ENCODE measurements around the gene PXN. TPM values are rescaled to one million over a fixed set of nuclear protein-coding genes. Genes with fewer than 3 reads are reported as not detected.
"Not testable (repeated sequence)": the region's sequence is repeated elsewhere in the genome, so short reads cannot be mapped to it uniquely, and the experiment has no call there.

The PXN gene
- total and polyA plus RNA-seq, 10 of the 15 experiments (the other 5 are each of a cell fraction or from before 2014, with no cell fraction given), result 1.0 to 32.0 (median 11.5) TPM

- TF ChIP-seq MLLT1 (IDR thresholded peaks at IDR 0.05), result peak; percentile 24; the same call in 1 of the 2 replicates
- H3K27me3 ChIP-seq (replicated peaks in 1 of 2; ENCODE audit: control insufficient read depth in 2 of 2, insufficient read depth in 2 of 2, low read length in 1 of 2); RAD21 ChIA-PET (ENCODE audit: unreplicated experiment); H4K20me1 ChIP-seq (ENCODE audit: control insufficient read depth, insufficient read depth); DNase-seq (ENCODE audit: low read depth, low spot score); BruUV-seq (replicated peaks); H2AFZ ChIP-seq (ENCODE audit: control insufficient read depth, low read depth, low read length); CTCF ChIA-PET; ATAC-seq; FAIRE-seq; in situ Hi-C loops (cut with MboI); H3K9me3 ChIP-seq (replicated peaks; ENCODE audit: control insufficient read depth, insufficient read depth, low read length): not testable (repeated sequence)
- POLR2A ChIA-PET, result interaction anchor here (1.2 kb wide), 1 partner anchor 98 kb away, joined by 3 read pairs; the partner anchor contains the start of gene RNU4-2
- Histone ChIP-seq H3K9ac (ENCODE audit: control insufficient read depth, insufficient read depth, low read length) (peak overlapping the region; percentile 70), H3K36me3 (ENCODE audit: control insufficient read depth in 2 of 2, insufficient read depth in 2 of 2, low read length in 1 of 2) (peaks cover 5 to 26% of the 10 kb centered on the region in 2 experiments), H3K27ac (ENCODE audit: control insufficient read depth, insufficient read depth) (peak overlapping the region; percentile 93; the same call in 1 of the 2 replicates), H3K79me2 (ENCODE audit: control insufficient read depth, insufficient read depth, low read length) (peaks cover 78% of the 10 kb centered on the region), H3K4me2 (ENCODE audit: control insufficient read depth, insufficient read depth) (peak overlapping the region; percentile 88), H3K4me3 (peak overlapping the region; percentile 62), H3K4me1 (ENCODE audit: control insufficient read depth, insufficient read depth, low read length) (peaks cover 25% of the 10 kb centered on the region; the same call in 1 of the 2 replicates)
- WGBS (ENCODE audit: insufficient coverage, insufficient replicate concordance, low lambda C conversion rate, missing lambda C conversion rate), result 50% methylated on average over 8 of the region's 8 CpGs
- intact Hi-C loops (cut with micrococcal nuclease; ENCODE audit: unreplicated experiment), result loop anchor here (10.0 kb wide), 1 partner anchor 208 kb away; the partner anchor contains the start of gene BICDL1
- SMC1A ChIA-PET (ENCODE audit: uncharacterized antibody, unreplicated experiment), result interaction anchor here (0.6 to 1.4 kb wide), 5 partner anchors 8 to 291 kb away, joined by 3 to 4 read pairs (median 3); partner anchors contain the start of gene RPLP0
These were observed 72.2 kb downstream of the PXN start for GRCh38 chr12:120193286-120193685.

GRCh38 chr12:120190985-120191480 lies 74.5 kb downstream of the PXN start:
- FAIRE-seq, result no peak
- intact Hi-C loops (cut with micrococcal nuclease; ENCODE audit: unreplicated experiment), result loop anchor here (10.0 kb wide), 1 partner anchor 206 kb away; the partner anchor contains the start of gene BICDL1
- ChIA-PET RAD21 (ENCODE audit: unreplicated experiment) (interaction anchor here (0.8 to 1.5 kb wide), 3 partner anchors 10 to 104 kb away, joined by 3 to 4 read pairs (median 3); partner anchors contain the start of gene RPLP0), SMC1A (ENCODE audit: uncharacterized antibody, unreplicated experiment) (interaction anchor here (0.6 to 1.7 kb wide), 7 partner anchors 9 to 80 kb away, joined by 3 to 4 read pairs (median 3); no protein-coding TSS in a partner anchor), POLR2A (interaction anchor here (1.1 kb wide), 1 partner anchor 10 kb away, joined by 9 read pairs; the partner anchor contains the start of gene RPLP0), CTCF (interaction anchor here (0.6 to 5.4 kb wide), 4 partner anchors 10 to 292 kb away, joined by 3 to 32 read pairs (median 4); partner anchors contain the start of gene RPLP0)
- H3K9ac ChIP-seq (ENCODE audit: control insufficient read depth, insufficient read depth, low read length), result no peak overlapping the region
- no peak for ATAC-seq
- H2AFZ ChIP-seq (ENCODE audit: control insufficient read depth, low read depth, low read length), result no peak overlapping the region
- H3K9me3 ChIP-seq (replicated peaks; ENCODE audit: control insufficient read depth, insufficient read depth, low read length), result no peaks in the 10 kb centered on the region
- no peaks in the 10 kb centered on the region for H4K20me1 ChIP-seq (ENCODE audit: control insufficient read depth, insufficient read depth)
- peak overlapping the region; percentile 66; the same call in 1 of the 2 replicates for H3K4me2 ChIP-seq (ENCODE audit: control insufficient read depth, insufficient read depth)
- in situ Hi-C loops (cut with MboI), result no loop called here
- peaks cover 9 to 28% of the 10 kb centered on the region in 2 experiments for H3K36me3 ChIP-seq (ENCODE audit: control insufficient read depth in 2 of 2, insufficient read depth in 2 of 2, low read length in 1 of 2)
- TF ChIP-seq SPI1 (IDR thresholded peaks at IDR 0.05; ENCODE audit: borderline replicate concordance, insufficient read depth, low read depth, low read length) (peak; percentile 68; the same call in 1 of the 2 replicates), HCFC1 (IDR thresholded peaks at IDR 0.05; ENCODE audit: low read length) (no peak), HSF1 (IDR thresholded peaks at IDR 0.05; ENCODE audit: low read depth, low read length) (no peak)
- H3K79me2 ChIP-seq (ENCODE audit: control insufficient read depth, insufficient read depth, low read length), result peaks cover 76% of the 10 kb centered on the region
- no peak for DNase-seq (ENCODE audit: low read depth, low spot score)
- no peaks in the 10 kb centered on the region for H3K27me3 ChIP-seq (replicated peaks in 1 of 2; ENCODE audit: control insufficient read depth in 2 of 2, insufficient read depth in 2 of 2, low read length in 1 of 2)
- 46% methylated on average over 7 of the region's 7 CpGs for WGBS (ENCODE audit: insufficient coverage, insufficient replicate concordance, low lambda C conversion rate, missing lambda C conversion rate)
- no TSS peak for BruUV-seq (replicated peaks)
- peak overlapping the region; percentile 49 for H3K27ac ChIP-seq (ENCODE audit: control insufficient read depth, insufficient read depth)
- H3K4me1 ChIP-seq (ENCODE audit: control insufficient read depth, insufficient read depth, low read length), result peaks cover 23% of the 10 kb centered on the region
- H3K4me3 ChIP-seq, result peak overlapping the region; percentile 29; the same call in 1 of the 2 replicates
